Cardiac fibroblast (primary cell): Measurements from ENCODE around the gene MAGI1.

Experiments
- DNase-seq, 2 donors: peaks; one replicate each; pipeline versions ENCODE4 v3.0.0 to v3.0.0-alpha.2; 2010; ENCODE audit warnings: low read depth in 2 of 2
- H3K4me3 ChIP-seq, 2 donors: replicated peaks in 1 of 2; 1 replicate in 1 of 2; 2 replicates in 1 of 2; pipeline ENCODE4 v1.5.1; 2011; ENCODE audit warnings: low read depth in 2 of 2, low read length in 2 of 2, mild to moderate bottlenecking in 2 of 2, moderate library complexity in 1 of 2
- TF ChIP-seq, protein P1 (sequence below): IDR thresholded peaks from one replicate; pipeline ENCODE4 v1.5.1; 2011; ENCODE audit warnings: low read depth, mild to moderate bottlenecking, low read length, inconsistent platforms

The MAGI1 gene

DNA sequence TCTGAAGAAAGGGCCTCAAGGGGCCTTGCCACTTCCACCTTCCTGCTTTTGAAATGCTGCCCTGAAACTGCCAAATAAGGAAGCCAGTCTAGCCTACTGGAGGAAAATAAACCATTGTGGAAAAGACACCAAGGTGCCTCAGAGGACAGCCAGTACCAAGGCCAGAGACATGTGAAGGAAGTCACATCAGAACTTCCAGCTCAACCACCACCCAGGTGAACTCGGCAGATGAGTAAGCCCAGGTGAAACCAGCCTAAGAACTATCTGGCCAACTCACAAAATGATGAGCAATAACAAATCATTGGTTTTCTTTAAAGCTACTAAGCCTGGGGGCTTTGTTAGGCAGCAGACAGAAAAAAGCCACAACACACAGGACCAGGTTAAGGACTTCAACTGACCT lies 103.0 kb downstream of the MAGI1 start:
- no peak for DNase-seq
- H3K4me3 ChIP-seq, result no peak overlapping the region
- TF ChIP-seq, protein P1, sequence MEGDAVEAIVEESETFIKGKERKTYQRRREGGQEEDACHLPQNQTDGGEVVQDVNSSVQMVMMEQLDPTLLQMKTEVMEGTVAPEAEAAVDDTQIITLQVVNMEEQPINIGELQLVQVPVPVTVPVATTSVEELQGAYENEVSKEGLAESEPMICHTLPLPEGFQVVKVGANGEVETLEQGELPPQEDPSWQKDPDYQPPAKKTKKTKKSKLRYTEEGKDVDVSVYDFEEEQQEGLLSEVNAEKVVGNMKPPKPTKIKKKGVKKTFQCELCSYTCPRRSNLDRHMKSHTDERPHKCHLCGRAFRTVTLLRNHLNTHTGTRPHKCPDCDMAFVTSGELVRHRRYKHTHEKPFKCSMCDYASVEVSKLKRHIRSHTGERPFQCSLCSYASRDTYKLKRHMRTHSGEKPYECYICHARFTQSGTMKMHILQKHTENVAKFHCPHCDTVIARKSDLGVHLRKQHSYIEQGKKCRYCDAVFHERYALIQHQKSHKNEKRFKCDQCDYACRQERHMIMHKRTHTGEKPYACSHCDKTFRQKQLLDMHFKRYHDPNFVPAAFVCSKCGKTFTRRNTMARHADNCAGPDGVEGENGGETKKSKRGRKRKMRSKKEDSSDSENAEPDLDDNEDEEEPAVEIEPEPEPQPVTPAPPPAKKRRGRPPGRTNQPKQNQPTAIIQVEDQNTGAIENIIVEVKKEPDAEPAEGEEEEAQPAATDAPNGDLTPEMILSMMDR, result no peak

DNA sequence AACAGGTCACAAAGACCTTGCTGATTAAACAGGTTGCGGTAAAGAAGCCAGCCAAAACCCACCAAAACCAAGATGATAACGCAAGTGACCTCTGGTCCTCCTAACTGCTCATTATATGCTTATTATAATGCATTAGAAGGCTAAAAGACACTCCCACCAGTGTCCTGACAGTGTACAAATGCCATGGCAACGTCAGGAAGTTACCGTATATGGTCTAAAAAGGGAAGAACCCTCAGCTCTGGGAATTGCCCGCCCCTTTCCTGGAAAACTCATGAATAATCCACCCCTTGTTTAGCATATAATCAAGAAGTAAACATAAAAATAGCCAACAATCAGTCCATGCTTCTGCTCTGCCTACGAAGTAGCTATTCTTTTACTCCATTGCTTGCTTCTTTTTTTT lies 108.1 kb downstream of the MAGI1 start:
- no peak for DNase-seq
- TF ChIP-seq, protein P1, result no peak
- no peak overlapping the region for H3K4me3 ChIP-seq

DNA sequence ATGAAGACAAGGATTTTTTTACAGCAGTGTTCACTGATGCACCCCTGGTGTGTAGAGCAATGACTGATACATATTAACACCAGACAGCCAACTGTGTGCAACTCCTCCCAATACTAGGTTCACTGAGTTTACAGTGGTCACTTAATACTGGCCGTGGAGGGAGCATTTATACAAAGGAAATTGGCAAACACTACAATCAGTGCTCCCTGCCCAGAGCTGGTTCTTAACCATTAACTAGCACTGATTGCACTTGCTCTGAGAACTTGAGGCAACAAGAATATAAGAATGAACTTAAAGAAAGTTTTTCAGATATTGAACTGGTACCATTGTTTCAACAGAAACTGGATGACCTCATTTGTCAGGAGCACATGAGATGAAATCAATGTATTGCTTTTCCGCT lies 110.6 kb downstream of the MAGI1 start:
- no peak overlapping the region for H3K4me3 ChIP-seq
- TF ChIP-seq, protein P1, result no peak
- DNase-seq, result no peak

DNA sequence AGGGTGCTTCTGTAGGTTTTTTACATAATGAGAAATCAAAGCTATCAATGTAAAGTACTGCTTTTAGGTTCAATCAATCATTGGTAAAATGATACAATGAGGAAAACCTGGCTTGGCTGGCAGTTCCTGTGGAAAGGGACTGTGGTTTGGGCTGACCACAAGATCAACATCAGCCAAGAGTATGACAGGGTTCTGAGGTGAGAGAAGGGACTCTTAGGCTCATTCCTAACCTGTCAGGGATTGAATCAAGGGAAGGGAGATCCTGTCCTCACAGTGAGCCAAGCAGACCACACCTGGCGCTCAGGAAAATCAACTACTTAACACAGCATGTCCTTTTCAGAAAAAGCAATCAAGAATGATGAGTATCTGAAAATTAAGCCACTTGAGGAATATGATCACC lies 111.1 kb downstream of the MAGI1 start:
- DNase-seq, result no peak
- TF ChIP-seq, protein P1, result no peak
- no peak overlapping the region for H3K4me3 ChIP-seq

DNA sequence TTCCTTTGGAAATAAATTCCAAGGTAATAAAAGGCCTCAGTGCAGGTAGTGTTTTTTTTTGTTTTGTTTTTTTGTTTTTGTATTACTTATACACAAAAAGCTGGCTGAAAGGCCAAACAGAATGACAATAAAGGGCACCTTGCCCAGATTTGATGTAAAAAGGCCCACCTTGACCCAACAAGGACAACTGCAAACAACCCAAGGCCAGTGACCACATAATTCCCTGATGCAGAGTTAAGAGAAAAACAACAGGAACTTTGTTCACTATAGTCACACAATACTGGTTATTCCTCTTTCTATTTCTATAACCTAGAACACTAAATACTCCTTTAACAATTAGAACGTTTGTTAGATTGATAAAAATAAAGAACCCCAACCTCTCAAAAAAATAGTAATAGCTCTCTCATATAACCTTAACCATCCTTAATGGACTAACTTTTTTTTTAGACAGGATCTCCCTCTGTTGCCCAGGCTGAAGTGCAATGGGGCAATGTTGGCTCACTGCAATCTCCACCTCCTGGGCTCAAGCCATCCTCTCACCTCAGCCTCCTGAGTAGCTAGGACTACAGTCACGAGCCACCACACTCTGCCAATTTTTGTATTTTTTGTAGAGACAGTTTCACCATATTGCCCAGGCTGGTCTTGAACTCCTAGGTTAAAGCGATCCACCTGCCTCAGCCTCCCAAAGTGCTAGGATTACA lies 113.3 kb downstream of the MAGI1 start:
- DNase-seq, result no peak
- no peak overlapping the region for H3K4me3 ChIP-seq
- TF ChIP-seq, protein P1, result no peak

DNA sequence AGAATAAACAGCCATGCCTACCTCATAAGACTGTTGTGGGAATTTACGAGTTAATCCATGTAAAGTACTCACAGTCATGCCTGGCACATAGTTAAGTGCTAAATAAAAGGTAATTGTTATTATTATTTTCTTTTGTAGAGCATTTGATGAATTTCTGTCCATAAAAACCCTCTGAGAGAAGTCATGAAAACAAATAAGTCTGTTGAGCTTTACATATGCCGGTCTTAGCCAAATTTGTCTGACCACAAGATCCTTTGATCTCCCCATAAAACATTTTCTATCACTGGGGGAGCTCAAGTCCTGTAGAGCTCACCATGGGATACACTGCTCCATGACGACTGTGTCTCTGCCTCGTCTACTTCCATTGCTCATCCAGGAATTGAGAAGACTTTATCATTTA lies 114.0 kb downstream of the MAGI1 start:
- no peak overlapping the region for H3K4me3 ChIP-seq
- no peak for DNase-seq
- TF ChIP-seq, protein P1, result no peak

DNA sequence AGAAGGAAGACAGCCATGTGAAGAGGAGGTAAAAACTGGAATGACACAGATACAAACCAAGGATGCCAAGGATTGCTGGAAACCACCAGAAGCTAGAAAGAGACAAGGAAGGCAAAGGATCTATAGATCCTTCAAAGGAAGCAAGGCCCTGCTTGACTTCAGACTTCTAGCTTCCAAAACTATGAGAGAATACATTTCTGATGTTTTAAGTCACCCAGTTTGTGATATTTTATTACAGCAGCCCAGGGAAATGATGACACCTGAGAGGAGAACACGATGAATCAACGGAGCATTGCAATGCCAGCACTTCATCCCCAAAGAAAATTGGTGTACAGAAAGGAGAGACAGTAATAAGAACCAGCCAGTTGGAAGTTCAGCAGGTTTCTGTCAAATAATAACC lies 116.3 kb downstream of the MAGI1 start:
- peak in 1 of 2 donors; percentile 11 for DNase-seq
- H3K4me3 ChIP-seq, result no peak overlapping the region
- TF ChIP-seq, protein P1, result no peak
